Left lung (tissue), 10 donors: ENCODE results near the gene MAPT. TPM values are rescaled to one million over a fixed set of nuclear protein-coding genes. Genes with fewer than 3 reads are reported as not detected.

Source experiments
- ATAC-seq: fragments of 200-7000 bp; cut with Tn5 transposase; one replicate; pipeline ENCODE4 v1.9.1; 2020; ENCODE audit warnings: moderate library complexity
- DNase-seq, 4 donors: peaks; one replicate each; pipeline ENCODE4 v3.0.0-alpha.2; 2013 to 2020
- H3K27ac ChIP-seq, 2 donors: fragments of 200-600 bp; sonication (generic) in 1 of 2; one replicate each; pipeline versions ENCODE4 v1.5.0 to v1.8.0; 2020 to 2021
- H3K27me3 ChIP-seq, 2 donors: fragments of 200-600 bp; sonication (generic) in 1 of 2; one replicate each; pipeline versions ENCODE4 v1.5.0 to v1.8.0; 2020 to 2021
- H3K36me3 ChIP-seq, 2 donors: fragments of 200-600 bp; sonication (generic) in 1 of 2; one replicate each; pipeline versions ENCODE4 v1.5.0 to v1.8.0; 2020 to 2021
- H3K4me1 ChIP-seq, 2 donors: fragments of 200-600 bp; one replicate each; pipeline ENCODE4 v1.8.0; 2021
- H3K4me3 ChIP-seq, 2 donors: fragments of 200-600 bp; sonication (generic) in 1 of 2; one replicate each; pipeline versions ENCODE4 v1.5.0 to v1.8.0; 2020 to 2021; ENCODE audit warnings: mild to moderate bottlenecking in 1 of 2
- H3K9me3 ChIP-seq, 2 donors: fragments of 200-600 bp; sonication (generic) in 1 of 2; one replicate each; pipeline versions ENCODE4 v1.5.0 to v1.8.0; 2020 to 2021
- intact Hi-C, 2 donors: fragments of 100-400 bp; cut with DNase I; formaldehyde crosslinking; loops; one replicate each; pipeline versions ENCODE4 v1.11.2 to v1.14.2; 2022
- polyA plus RNA-seq, 6 donors: library from polyadenylated mRNA; unstranded; fragments of 120-200 nt; gene quantifications; one replicate each; pipeline ENCODE4 v1.2.1, GENCODE V29; 2013; ENCODE audit not compliant: insufficient read length in 6 of 6
- total RNA-seq, 2 donors: library from RNA; stranded (reverse); fragmentation: NEBNext Ultra II Directional; extraction: Animal tissue kit (Norgen Biotek cat#: 25700); gene quantifications; one replicate each; pipeline ENCODE4 v1.2.1, GENCODE V29; 2021
- TF ChIP-seq, protein P1 (sequence below), 2 donors: fragments of 200-600 bp; sonication (generic) in 1 of 2; IDR thresholded peaks; one replicate each; pipeline versions ENCODE4 v1.5.0 to v1.8.0; 2021; ENCODE audit warnings: antibody characterized with exemption in 2 of 2
- donor health status: DM: no; HTN: yes; CAD: no.
- donor health status: DM: no; HTN: no; CAD: no.

MAPT gene
- total and polyA plus RNA-seq, 8 donors, result 0.99 to 7.7 (median 5.5) TPM

- ATAC-seq, result no peak
- no peak for DNase-seq
- Histone ChIP-seq H3K36me3 (no peaks in the 10 kb centered on the region), H3K27ac (no peak overlapping the region), H3K27me3 (no peaks in the 10 kb centered on the region), H3K4me3 (no peak overlapping the region), H3K4me1 (peaks cover 0 to 11% of the 10 kb centered on the region in 2 donors), H3K9me3 (no peaks in the 10 kb centered on the region)
- intact Hi-C loops, result no loop called here
- TF ChIP-seq, protein P1, sequence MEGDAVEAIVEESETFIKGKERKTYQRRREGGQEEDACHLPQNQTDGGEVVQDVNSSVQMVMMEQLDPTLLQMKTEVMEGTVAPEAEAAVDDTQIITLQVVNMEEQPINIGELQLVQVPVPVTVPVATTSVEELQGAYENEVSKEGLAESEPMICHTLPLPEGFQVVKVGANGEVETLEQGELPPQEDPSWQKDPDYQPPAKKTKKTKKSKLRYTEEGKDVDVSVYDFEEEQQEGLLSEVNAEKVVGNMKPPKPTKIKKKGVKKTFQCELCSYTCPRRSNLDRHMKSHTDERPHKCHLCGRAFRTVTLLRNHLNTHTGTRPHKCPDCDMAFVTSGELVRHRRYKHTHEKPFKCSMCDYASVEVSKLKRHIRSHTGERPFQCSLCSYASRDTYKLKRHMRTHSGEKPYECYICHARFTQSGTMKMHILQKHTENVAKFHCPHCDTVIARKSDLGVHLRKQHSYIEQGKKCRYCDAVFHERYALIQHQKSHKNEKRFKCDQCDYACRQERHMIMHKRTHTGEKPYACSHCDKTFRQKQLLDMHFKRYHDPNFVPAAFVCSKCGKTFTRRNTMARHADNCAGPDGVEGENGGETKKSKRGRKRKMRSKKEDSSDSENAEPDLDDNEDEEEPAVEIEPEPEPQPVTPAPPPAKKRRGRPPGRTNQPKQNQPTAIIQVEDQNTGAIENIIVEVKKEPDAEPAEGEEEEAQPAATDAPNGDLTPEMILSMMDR (IDR thresholded peaks at IDR 0.05), result no peak
Measured at GRCh38 chr17:46074540-46074939, 180.2 kb downstream of the MAPT start.

Other genes with a start within 250 kb of the MAPT start
- not detected for gene CRHR1, start 110.2 kb upstream of the MAPT start, total RNA-seq
- not detected for gene CRHR1, start 110.2 kb upstream of the MAPT start, polyA plus RNA-seq
- not detected for gene SPPL2C, start 49.7 kb upstream of the MAPT start, total RNA-seq
- gene SPPL2C, start 49.7 kb upstream of the MAPT start, polyA plus RNA-seq, result not detected
- not detected for gene STH, start 104.7 kb downstream of the MAPT start, total RNA-seq
- under 1 TPM in 1 of 6 donors, not detected in 5; 0.38 TPM for gene STH, start 104.7 kb downstream of the MAPT start, polyA plus RNA-seq